ENCODE data around the gene C16orf92.

The C16orf92 gene

DNA sequence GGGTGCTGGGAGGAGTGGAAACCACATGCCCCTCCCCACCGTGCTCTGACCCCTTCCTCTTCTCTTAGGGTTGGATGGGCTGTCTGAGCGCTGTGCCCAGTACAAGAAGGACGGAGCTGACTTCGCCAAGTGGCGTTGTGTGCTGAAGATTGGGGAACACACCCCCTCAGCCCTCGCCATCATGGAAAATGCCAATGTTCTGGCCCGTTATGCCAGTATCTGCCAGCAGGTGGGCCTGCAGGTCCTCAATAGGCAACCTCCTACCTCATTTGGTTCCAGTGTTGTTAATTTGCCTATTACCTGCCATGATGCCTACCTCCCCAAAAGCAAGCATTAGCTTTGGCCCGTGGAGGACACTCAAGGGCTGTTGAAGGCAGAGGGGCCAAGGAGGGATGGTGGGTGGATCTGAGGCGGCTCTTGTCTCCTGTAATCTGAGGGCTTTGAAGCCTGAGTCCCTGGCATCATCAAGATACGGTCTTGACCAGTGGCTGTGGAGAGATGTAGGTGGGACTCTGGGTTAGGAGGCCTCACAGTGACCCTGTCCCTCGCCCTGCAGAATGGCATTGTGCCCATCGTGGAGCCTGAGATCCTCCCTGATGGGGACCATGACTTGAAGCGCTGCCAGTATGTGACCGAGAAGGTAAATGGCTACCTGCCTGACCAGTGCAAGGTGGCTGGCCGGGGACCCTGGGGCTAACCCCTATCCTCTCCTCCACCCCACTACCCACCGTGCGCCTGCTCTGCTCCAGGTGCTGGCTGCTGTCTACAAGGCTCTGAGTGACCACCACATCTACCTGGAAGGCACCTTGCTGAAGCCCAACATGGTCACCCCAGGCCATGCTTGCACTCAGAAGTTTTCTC, 46.0 kb downstream of the C16orf92 start:
- H3K4me3 ChIP-seq (ENCODE audit: low read length), result peak overlapping the region; percentile 27
- DNase-seq (ENCODE audit: low read depth), result no peak
- TF ChIP-seq, protein P1, sequence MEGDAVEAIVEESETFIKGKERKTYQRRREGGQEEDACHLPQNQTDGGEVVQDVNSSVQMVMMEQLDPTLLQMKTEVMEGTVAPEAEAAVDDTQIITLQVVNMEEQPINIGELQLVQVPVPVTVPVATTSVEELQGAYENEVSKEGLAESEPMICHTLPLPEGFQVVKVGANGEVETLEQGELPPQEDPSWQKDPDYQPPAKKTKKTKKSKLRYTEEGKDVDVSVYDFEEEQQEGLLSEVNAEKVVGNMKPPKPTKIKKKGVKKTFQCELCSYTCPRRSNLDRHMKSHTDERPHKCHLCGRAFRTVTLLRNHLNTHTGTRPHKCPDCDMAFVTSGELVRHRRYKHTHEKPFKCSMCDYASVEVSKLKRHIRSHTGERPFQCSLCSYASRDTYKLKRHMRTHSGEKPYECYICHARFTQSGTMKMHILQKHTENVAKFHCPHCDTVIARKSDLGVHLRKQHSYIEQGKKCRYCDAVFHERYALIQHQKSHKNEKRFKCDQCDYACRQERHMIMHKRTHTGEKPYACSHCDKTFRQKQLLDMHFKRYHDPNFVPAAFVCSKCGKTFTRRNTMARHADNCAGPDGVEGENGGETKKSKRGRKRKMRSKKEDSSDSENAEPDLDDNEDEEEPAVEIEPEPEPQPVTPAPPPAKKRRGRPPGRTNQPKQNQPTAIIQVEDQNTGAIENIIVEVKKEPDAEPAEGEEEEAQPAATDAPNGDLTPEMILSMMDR (conservative IDR thresholded peaks at IDR 0.05; ENCODE audit: low read depth, low read length), result peak; percentile 66

DNA sequence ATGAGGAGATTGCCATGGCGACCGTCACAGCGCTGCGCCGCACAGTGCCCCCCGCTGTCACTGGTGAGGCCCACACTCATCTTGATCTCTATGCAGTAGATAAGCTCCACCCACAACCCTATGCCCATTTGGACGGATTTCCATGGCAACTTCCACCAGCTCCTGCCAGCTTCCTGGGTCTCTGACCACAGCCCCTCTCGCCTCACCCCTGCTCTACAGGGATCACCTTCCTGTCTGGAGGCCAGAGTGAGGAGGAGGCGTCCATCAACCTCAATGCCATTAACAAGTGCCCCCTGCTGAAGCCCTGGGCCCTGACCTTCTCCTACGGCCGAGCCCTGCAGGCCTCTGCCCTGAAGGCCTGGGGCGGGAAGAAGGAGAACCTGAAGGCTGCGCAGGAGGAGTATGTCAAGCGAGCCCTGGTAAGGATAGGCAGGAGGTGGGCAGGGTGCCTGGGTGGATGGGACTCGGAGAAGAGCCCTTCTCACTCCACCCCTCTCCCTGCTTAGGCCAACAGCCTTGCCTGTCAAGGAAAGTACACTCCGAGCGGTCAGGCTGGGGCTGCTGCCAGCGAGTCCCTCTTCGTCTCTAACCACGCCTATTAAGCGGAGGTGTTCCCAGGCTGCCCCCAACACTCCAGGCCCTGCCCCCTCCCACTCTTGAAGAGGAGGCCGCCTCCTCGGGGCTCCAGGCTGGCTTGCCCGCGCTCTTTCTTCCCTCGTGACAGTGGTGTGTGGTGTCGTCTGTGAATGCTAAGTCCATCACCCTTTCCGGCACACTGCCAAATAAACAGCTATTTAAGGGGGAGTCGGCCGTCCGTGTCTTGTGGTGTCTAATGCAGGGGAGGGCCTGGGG, 46.8 kb downstream of the C16orf92 start:
- DNase-seq (ENCODE audit: low read depth), result no peak
- peak overlapping the region; percentile 21 for H3K4me3 ChIP-seq (ENCODE audit: low read length)

DNA sequence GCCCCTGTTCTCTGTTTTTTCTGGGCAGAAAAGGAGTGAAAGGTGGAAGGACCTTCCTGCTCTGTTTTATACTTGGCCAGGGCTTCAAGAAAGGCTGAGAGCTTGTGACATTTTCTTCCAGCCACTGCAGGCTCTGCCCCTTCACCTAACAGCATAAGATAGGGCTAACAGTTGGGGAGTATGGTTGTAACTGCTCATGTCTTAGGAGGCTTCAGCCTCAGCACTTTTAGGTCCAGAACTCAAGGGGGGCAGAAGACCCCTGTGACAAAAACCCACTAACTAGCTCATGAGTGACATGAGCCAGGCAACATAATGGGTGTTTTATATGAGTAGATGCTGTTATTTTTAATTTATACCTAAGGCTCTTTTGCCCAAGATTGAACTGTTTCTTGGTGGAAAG, 47.5 kb downstream of the C16orf92 start:
- no peak for DNase-seq (ENCODE audit: low read depth)
- TF ChIP-seq, protein P1 (conservative IDR thresholded peaks at IDR 0.05; ENCODE audit: low read depth, low read length), result no peak
- peak overlapping the region; percentile 21 for H3K4me3 ChIP-seq (ENCODE audit: low read length)

More for the DNA sequence above, 46.8 kb downstream of the C16orf92 start:
- TF ChIP-seq, protein P1 (conservative IDR thresholded peaks at IDR 0.05; ENCODE audit: low read depth, low read length), result no peak
